B cell (primary cell): ENCODE results near the gene TAF7. TPM values are rescaled to one million over a fixed set of nuclear protein-coding genes. Genes with fewer than 3 reads are reported as not detected.
A peak's percentile ranks its signal among the peaks of the same experiment; 100 is the strongest.

ENCODE experiments used
- ATAC-seq: fragments of 200-7000 bp; cut with Tn5 transposase; one replicate; pipeline ENCODE4 v1.10.0; 2021; ENCODE audit warnings: low read depth, mild to moderate bottlenecking, moderate number of reproducible peaks, moderate library complexity
- CTCF ChIA-PET: fragments of 350-600 bp; sonication (Branson Sonifier 250); formaldehyde crosslinking; loops from one replicate; lab custom pipeline; 2021; ENCODE audit warnings: antibody characterized with exemption, inconsistent platforms; lab: Charles Lee
- POLR2A ChIA-PET: fragments of 350-600 bp; sonication (Branson Sonifier 250); formaldehyde crosslinking; loops from one replicate; lab custom pipeline; 2021; ENCODE audit warnings: antibody characterized with exemption; lab: Charles Lee
- DNase-seq: peaks from one replicate; pipeline ENCODE4 v3.0.0; 2013
- H2AFZ ChIP-seq: 2 replicates; pipeline ENCODE4 v1.6.1; 2012; ENCODE audit warnings: mild to moderate bottlenecking, low read depth, low read length; ENCODE audit not compliant: insufficient read depth, poor library complexity, severe bottlenecking
- H3K27ac ChIP-seq, 2 donors: 1 replicate in 1 of 2; 2 replicates in 1 of 2; pipeline ENCODE4 v1.5.1; 2012 to 2013; ENCODE audit warnings: low read length in 2 of 2, mild to moderate bottlenecking in 2 of 2, moderate library complexity in 1 of 2
- H3K27me3 ChIP-seq, 4 experiments: fragments of 200-600 bp in 1 of 4; sonication (generic) in 1 of 4; replicated peaks in 1 of 4; 1 replicate in 2 of 4; 2 replicates in 2 of 4; pipeline versions ENCODE4 v1.6.1 to v1.7.0; 2013 to 2016; ENCODE audit warnings: low read length in 3 of 4, mild to moderate bottlenecking in 2 of 4, mixed read lengths in 1 of 4, moderate library complexity in 1 of 4; ENCODE audit not compliant: insufficient read depth in 4 of 4, control insufficient read depth in 3 of 4; ENCODE audit errors: control extremely low read depth in 1 of 4
- H3K36me3 ChIP-seq, 2 experiments: replicated peaks in 1 of 2; 1 replicate in 1 of 2; 2 replicates in 1 of 2; pipeline versions ENCODE4 v1.6.1 to v1.7.1; 2013; ENCODE audit warnings: low read length in 1 of 2; ENCODE audit not compliant: insufficient read depth in 2 of 2, control insufficient read depth in 1 of 2; ENCODE audit errors: control extremely low read depth in 1 of 2, extremely low read depth in 1 of 2
- H3K4me1 ChIP-seq, 2 donors: fragments of 200-600 bp in 1 of 2; sonication (generic) in 1 of 2; 1 replicate in 1 of 2; 2 replicates in 1 of 2; pipeline versions ENCODE4 v1.5.1 to v1.6.1; 2013 to 2017; ENCODE audit warnings: low read length in 2 of 2; ENCODE audit not compliant: control insufficient read depth in 2 of 2, insufficient read depth in 2 of 2
- H3K4me2 ChIP-seq: replicated peaks from 2 replicates; pipeline ENCODE3; 2012; ENCODE audit warnings: mild to moderate bottlenecking, low read depth, low read length; ENCODE audit not compliant: poor library complexity, severe bottlenecking
- H3K4me3 ChIP-seq, 5 experiments: fragments of 200-600 bp in 1 of 5; sonication (generic) in 1 of 5; 1 replicate in 3 of 5; 2 replicates in 2 of 5; pipeline versions ENCODE4 v1.5.1 to v1.7.0; 2011 to 2016; ENCODE audit warnings: low read length in 4 of 5, mild to moderate bottlenecking in 4 of 5, low read depth in 2 of 5, control low read depth in 1 of 5, moderate library complexity in 1 of 5; ENCODE audit not compliant: insufficient read depth in 1 of 5; ENCODE audit errors: control extremely low read depth in 1 of 5, extremely low read depth in 1 of 5
- H3K79me2 ChIP-seq: fragments of 200-600 bp; sonication (generic); one replicate; pipeline ENCODE4 v1.6.0; 2016; ENCODE audit warnings: low read length; ENCODE audit not compliant: control insufficient read depth, insufficient read depth
- H3K9ac ChIP-seq: fragments of 200-600 bp; sonication (generic); 2 replicates; pipeline ENCODE4 v1.6.1; 2017; ENCODE audit warnings: mild to moderate bottlenecking, low read length, moderate library complexity
- H3K9me3 ChIP-seq, 3 donors: one replicate each; pipeline versions ENCODE4 v1.6.1 to v1.7.1; 2013; ENCODE audit warnings: low read length in 2 of 3; ENCODE audit not compliant: control insufficient read depth in 2 of 3, insufficient read depth in 1 of 3; ENCODE audit errors: control extremely low read depth in 1 of 3
- H4K20me1 ChIP-seq: 2 replicates; pipeline ENCODE4 v1.6.0; 2012; ENCODE audit warnings: mild to moderate bottlenecking, low read length; ENCODE audit not compliant: insufficient read depth, control insufficient read depth, poor library complexity, severe bottlenecking
- H3K27ac Mint-ChIP-seq: one replicate; pipeline ENCODE4 v1.8.0; 2021; ENCODE audit warnings: mixed read lengths
- H3K27me3 Mint-ChIP-seq: one replicate; pipeline ENCODE4 v1.8.0; 2021; ENCODE audit warnings: mixed read lengths
- H3K4me1 Mint-ChIP-seq: one replicate; pipeline ENCODE4 v1.8.0; 2021; ENCODE audit warnings: mixed read lengths
- H3K4me3 Mint-ChIP-seq: one replicate; pipeline ENCODE4 v1.8.0; 2021; ENCODE audit warnings: mixed read lengths
- H3K9me3 Mint-ChIP-seq: one replicate; pipeline ENCODE4 v1.8.0; 2022; ENCODE audit warnings: mixed read lengths; ENCODE audit not compliant: insufficient read depth
- EZH2 ChIP-seq: IDR thresholded peaks from 2 replicates; pipeline ENCODE4 v1.6.1; 2012; ENCODE audit warnings: borderline replicate concordance, low read depth, mild to moderate bottlenecking, moderate library complexity, low read length; ENCODE audit not compliant: insufficient read depth, poor library complexity, severe bottlenecking
- WGBS: methylation state at CpG from one replicate; pipeline ENCODE4 v1.1.5; 2013; ENCODE audit warnings: missing lambda C conversion rate; ENCODE audit not compliant: insufficient coverage; 5-methylcytosine and 5-hydroxymethylcytosine counted together
- intact Hi-C: fragments of 100-400 bp; cut with micrococcal nuclease; formaldehyde crosslinking; loops from one replicate; pipeline ENCODE4 v1.10.0; 2022
- polyA minus RNA-seq: library from RNA; depleted of rRNA, polyadenylated mRNA; stranded (reverse); fragments of >200 nt; gene quantifications from 2 replicates; pipeline ENCODE4 v1.2.3, GENCODE V29; 2012
- polyA plus RNA-seq: library from polyadenylated mRNA; depleted of rRNA; stranded (reverse); fragments of >200 nt; gene quantifications from 2 replicates; pipeline ENCODE4 v1.2.3, GENCODE V29; 2012
- total RNA-seq, 2 donors: library from RNA; stranded (reverse); fragments of 120-200 nt in 1 of 2; gene quantifications; 1 replicate in 1 of 2; 2 replicates in 1 of 2; pipeline versions ENCODE4 v1.2.3 to v1.2.4, GENCODE V29; 2013 to 2022
- TF ChIP-seq, protein P1 (sequence below): fragments of 200-600 bp; IDR thresholded peaks from one replicate; pipeline ENCODE4 v1.8.0; 2022; ENCODE audit warnings: antibody characterized with exemption, mild to moderate bottlenecking

TAF7 gene, protein sequence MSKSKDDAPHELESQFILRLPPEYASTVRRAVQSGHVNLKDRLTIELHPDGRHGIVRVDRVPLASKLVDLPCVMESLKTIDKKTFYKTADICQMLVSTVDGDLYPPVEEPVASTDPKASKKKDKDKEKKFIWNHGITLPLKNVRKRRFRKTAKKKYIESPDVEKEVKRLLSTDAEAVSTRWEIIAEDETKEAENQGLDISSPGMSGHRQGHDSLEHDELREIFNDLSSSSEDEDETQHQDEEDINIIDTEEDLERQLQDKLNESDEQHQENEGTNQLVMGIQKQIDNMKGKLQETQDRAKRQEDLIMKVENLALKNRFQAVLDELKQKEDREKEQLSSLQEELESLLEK
- 119 TPM in 2 replicates for total RNA-seq
- 191 TPM for total RNA-seq (2013)
- polyA plus RNA-seq = 52.1 and 76.7 TPM in 2 replicates
- 44.8 and 67.4 TPM in 2 replicates for polyA minus RNA-seq

DNA sequence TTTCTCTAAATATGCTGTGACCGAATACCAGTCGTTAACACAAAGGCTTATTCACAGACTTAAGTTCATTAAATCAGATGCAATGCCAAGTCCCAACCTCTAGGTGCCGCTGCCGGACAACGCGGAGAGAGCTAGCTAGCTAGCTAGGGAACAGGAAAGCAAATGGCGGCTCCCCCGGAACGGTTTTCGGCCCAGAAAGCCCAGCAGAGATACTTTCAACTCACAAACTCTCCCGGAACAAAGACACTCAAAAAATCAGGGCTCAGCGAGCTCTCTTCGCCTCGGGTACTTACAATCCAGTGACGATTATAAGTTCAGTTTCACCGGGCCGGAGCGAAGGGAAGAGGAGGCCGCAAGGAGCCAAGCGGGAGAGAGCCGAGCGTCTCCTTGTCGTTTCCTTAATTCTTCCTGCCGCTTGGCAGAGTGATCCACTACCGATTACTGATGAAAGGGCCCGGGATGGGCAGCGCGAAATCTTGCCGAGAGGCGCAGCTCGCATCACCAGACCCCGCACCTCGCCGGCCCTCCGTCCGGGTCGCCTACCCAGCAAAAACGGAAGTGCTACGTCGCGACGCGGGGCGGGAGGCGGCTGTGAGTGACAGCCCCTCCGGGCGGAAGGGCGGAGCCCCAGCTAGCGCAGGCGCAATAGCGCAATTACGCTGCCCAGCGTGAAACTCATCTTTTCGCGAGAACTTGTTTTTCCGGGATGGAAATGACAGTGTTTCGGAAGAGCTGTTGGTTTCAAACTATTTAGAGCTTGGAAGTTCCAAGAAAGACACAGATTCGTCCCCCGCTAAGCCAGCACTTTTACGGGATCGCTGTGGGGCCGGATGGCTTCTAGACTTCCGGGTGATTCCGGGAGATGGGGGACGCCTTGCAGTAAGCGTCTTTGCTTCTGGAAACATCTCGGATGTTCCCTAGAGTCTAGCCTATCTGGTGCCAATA lies at the start of gene TAF7:
TAF7 (minus strand) TSS at position 560 of the 945 bp plus-strand sequence. CDS start 740 bp downstream, outside the sequence.
- Histone ChIP-seq H3K79me2 (peaks cover 37% of the 10 kb centered on the region), H3K9me3 (peaks cover 22 to 60% (median 57%) of the 10 kb centered on the region in 3 donors)
- peak; percentile 96 for DNase-seq

More for the DNA sequence above, at the start of gene TAF7:
- peak within 1 kb of the TSS; percentile 98 for H3K27ac Mint-ChIP-seq
- peak; percentile 90 for ATAC-seq
- H3K4me2 ChIP-seq = peak within 1 kb of the TSS; percentile 74
- peak within 1 kb of the TSS; percentile 96 for H3K4me3 Mint-ChIP-seq
- H3K4me1 ChIP-seq = peaks cover 17 to 20% of the 10 kb centered on the region in 2 donors
- H3K36me3 ChIP-seq = peaks cover 9 to 19% of the 10 kb centered on the region in 2 experiments
- intact Hi-C loops = loop anchor here (1.0 to 10.0 kb wide), 11 partner anchors 94 to 1450 kb away; partner anchors contain the start of genes ANKHD1, APBB3, ARHGAP26 and DELE1
- H3K9ac ChIP-seq = peak within 1 kb of the TSS; percentile 89
- H3K27me3 ChIP-seq = no peaks in the 10 kb centered on the region
- 3% methylated on average over 64 of the region's 67 CpGs for WGBS
- H3K27ac ChIP-seq = peak within 1 kb of the TSS; percentile 95 to 96
- peaks cover 19% of the 10 kb centered on the region for H3K9me3 Mint-ChIP-seq
- CTCF ChIA-PET = interaction anchor here (0.6 to 4.4 kb wide), 30 partner anchors 9 to 700 kb away, joined by 3 to 37 read pairs (median 5); partner anchors contain the start of genes DIAPH1, FCHSD1, PCDHGA1 and PCDHGA10
- peak within 1 kb of the TSS; percentile 99 for H2AFZ ChIP-seq
- POLR2A ChIA-PET = interaction anchor here (0.5 to 1.5 kb wide), 6 partner anchors 244 to 1544 kb away, joined by 3 to 6 read pairs (median 6); partner anchors contain the start of genes ANKHD1, DIAPH1, FCHSD1 and RNF14
- H4K20me1 ChIP-seq = no peaks in the 10 kb centered on the region
- TF ChIP-seq, protein P1, sequence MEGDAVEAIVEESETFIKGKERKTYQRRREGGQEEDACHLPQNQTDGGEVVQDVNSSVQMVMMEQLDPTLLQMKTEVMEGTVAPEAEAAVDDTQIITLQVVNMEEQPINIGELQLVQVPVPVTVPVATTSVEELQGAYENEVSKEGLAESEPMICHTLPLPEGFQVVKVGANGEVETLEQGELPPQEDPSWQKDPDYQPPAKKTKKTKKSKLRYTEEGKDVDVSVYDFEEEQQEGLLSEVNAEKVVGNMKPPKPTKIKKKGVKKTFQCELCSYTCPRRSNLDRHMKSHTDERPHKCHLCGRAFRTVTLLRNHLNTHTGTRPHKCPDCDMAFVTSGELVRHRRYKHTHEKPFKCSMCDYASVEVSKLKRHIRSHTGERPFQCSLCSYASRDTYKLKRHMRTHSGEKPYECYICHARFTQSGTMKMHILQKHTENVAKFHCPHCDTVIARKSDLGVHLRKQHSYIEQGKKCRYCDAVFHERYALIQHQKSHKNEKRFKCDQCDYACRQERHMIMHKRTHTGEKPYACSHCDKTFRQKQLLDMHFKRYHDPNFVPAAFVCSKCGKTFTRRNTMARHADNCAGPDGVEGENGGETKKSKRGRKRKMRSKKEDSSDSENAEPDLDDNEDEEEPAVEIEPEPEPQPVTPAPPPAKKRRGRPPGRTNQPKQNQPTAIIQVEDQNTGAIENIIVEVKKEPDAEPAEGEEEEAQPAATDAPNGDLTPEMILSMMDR = peak; percentile 89
- no peak for TF ChIP-seq EZH2
- no peaks in the 10 kb centered on the region for H3K27me3 Mint-ChIP-seq
- peak within 1 kb of the TSS; percentile 78 to 100 (median 97) for H3K4me3 ChIP-seq
- peaks cover 28% of the 10 kb centered on the region for H3K4me1 Mint-ChIP-seq
